Bronchial epithelial cell (primary cell): ENCODE measurements around the gene TNS2. TPM values are rescaled to one million over a fixed set of nuclear protein-coding genes. Genes with fewer than 3 reads are reported as not detected.

Source experiments
- DNase-seq: peaks from one replicate; pipeline ENCODE4 v3.0.0-alpha.2; 2010; ENCODE audit warnings: low read depth
- FAIRE-seq: peaks from 2 replicates; lab custom pipeline; 2011; peaks lifted over from hg19 to GRCh38; lab: Jason Lieb, UNC
- H3K27me3 ChIP-seq: 2 replicates; pipeline ENCODE4 v1.5.1; 2011; ENCODE audit warnings: low read length; ENCODE audit not compliant: control insufficient read depth, insufficient read depth
- H3K36me3 ChIP-seq: 2 replicates; pipeline ENCODE4 v1.5.1; 2011; ENCODE audit warnings: low read length; ENCODE audit not compliant: control insufficient read depth, insufficient read depth
- H3K4me3 ChIP-seq: 2 replicates; pipeline ENCODE4 v1.5.1; 2011; ENCODE audit warnings: mild to moderate bottlenecking, low read depth, low read length, control low read depth
- total RNA-seq: library from RNA; depleted of rRNA; stranded (reverse); fragments of >200 nt; gene quantifications from 2 replicates; pipeline ENCODE4 v1.2.1, GENCODE V29; 2014
- TF ChIP-seq, protein P1 (sequence below): IDR thresholded peaks from 2 replicates; pipeline ENCODE4 v1.5.1; 2011; ENCODE audit warnings: mild to moderate bottlenecking, moderate library complexity, low read length, control low read depth, inconsistent platforms; ENCODE audit not compliant: insufficient read depth, severe bottlenecking

Gene TNS2
- total RNA-seq, 1 donor from 2014 or later = 1.3 TPM

DNA sequence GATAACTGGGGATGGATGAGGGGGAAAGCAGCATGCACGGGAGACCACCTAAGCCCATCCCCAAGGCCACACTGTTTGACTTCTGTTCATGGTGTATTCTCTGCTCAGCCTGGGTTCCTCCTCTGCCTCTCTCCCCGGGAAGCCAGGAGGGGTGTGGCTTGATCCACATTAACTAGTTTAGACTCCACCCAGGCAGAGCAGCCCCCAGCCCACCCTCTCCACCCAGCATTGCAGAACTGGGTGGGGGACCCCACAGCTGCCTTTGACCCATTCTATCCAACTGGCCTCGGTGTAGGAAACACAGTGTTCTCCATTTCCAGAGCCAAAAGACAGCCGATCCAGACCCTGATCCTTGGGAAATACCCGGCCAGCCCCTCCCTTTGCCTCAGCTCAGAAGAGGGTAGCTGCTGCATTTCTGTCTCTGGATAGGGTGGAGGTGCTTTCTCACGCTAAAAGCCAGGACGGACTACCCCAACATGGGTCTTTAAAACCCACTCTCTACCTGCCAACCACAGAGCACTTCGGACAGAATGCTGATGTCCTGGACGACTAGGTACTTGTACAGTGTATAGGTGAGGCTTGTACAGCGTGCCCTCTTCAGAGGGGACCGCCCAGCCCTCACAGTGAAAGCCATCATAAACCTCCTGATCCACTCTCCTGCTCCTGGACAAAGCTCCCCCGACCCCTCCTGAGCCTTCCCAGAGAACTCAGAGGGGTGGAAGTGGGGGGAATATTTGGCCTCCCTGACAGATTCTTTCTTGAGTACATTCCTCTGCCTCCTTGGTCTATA lies 20.0 kb downstream of the TNS2 start:
- no peaks in the 10 kb centered on the region for H3K27me3 ChIP-seq
- H3K4me3 ChIP-seq = no peak overlapping the region
- FAIRE-seq (no peak), DNase-seq (no peak)
- H3K36me3 ChIP-seq = peaks cover 29% of the 10 kb centered on the region
- TF ChIP-seq, protein P1, sequence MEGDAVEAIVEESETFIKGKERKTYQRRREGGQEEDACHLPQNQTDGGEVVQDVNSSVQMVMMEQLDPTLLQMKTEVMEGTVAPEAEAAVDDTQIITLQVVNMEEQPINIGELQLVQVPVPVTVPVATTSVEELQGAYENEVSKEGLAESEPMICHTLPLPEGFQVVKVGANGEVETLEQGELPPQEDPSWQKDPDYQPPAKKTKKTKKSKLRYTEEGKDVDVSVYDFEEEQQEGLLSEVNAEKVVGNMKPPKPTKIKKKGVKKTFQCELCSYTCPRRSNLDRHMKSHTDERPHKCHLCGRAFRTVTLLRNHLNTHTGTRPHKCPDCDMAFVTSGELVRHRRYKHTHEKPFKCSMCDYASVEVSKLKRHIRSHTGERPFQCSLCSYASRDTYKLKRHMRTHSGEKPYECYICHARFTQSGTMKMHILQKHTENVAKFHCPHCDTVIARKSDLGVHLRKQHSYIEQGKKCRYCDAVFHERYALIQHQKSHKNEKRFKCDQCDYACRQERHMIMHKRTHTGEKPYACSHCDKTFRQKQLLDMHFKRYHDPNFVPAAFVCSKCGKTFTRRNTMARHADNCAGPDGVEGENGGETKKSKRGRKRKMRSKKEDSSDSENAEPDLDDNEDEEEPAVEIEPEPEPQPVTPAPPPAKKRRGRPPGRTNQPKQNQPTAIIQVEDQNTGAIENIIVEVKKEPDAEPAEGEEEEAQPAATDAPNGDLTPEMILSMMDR = no peak

GRCh38 chr12:53070877-53071492 lies 21.1 kb downstream of the TNS2 start:
- Histone ChIP-seq H3K36me3 (peaks cover 22% of the 10 kb centered on the region), H3K4me3 (no peak overlapping the region), H3K27me3 (no peaks in the 10 kb centered on the region)
- peak; percentile 36 for FAIRE-seq
- no peak for DNase-seq
- TF ChIP-seq, protein P1 = no peak

DNA sequence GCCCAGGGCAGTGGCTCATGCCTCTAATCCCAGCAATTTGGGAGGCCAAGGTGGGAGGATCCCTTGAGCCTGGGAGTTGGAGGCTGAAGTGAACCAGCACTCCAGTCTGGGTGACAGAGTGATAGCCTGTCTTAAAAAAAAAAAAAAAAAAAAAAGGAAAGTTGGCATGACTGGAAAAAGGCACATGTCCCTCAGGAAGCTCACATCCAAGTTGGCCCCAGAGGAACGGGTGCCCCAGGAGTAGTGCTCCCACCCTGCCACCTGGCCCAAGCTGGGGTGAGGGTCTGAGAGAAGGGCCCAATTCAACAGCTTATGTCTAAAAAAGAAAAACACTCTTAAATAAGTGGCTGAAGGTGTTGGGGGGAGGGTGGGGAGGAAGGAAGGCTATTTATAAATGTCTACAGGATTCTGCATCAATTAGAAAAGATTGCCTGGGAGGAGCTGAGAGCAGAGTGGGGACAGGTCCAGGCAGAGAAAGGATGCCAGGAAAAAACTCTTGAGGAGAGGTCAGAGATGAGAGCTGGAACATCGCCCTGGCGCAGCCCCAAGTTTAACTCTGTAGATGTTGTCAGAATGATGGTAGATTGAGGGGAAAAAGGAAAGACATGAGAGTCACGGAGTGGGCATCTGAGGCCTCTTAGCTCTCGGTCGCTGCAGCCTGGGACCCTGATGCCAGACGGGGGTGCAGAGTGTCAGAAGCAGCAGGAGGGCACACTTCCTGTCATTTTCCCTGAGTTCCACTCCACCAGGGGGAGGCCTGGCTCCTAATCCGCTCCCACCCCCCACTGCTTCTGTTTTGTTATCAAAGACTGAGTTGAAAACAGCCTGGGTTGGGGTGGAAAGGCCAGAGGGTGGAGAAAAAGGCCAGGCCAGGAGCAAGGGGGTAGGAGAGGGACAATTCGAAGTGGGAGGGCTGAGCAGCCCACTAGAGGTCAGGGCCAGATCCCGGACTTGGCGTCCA lies 22.0 kb downstream of the TNS2 start:
- Histone ChIP-seq H3K27me3 (no peaks in the 10 kb centered on the region), H3K4me3 (no peak overlapping the region), H3K36me3 (peaks cover 25% of the 10 kb centered on the region)
- DNase-seq (no peak), FAIRE-seq (no peak)
- TF ChIP-seq, protein P1 = peak; percentile 14

DNA sequence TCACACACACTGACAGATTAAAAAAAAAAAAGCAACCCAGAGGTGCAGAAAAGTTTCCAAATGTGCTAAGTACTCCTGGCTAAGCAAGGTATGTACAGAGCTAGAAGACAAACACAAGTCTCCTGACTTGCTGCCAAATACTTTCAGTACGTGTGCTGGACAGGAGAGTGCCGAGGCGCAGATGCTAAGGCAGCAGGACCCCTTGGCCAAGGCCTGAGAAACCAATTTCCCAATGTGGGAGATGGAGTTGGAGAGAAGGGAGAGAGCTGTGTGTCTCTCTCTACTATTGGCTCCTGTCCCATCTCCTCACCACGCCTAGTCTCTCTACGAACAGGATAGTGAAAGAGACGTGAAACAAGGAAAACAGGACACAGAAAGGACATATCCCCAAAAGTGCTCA lies 24.0 kb downstream of the TNS2 start:
- no peak overlapping the region for H3K4me3 ChIP-seq
- H3K36me3 ChIP-seq = peaks cover 23% of the 10 kb centered on the region
- no peaks in the 10 kb centered on the region for H3K27me3 ChIP-seq
- DNase-seq (no peak), FAIRE-seq (peak; percentile 87)
- TF ChIP-seq, protein P1 = no peak

GRCh38 chr12:53074283-53074998 lies 24.6 kb downstream of the TNS2 start:
- FAIRE-seq (no peak), DNase-seq (no peak)
- TF ChIP-seq, protein P1 = no peak
- H3K36me3 ChIP-seq = peaks cover 23% of the 10 kb centered on the region
- no peaks in the 10 kb centered on the region for H3K27me3 ChIP-seq
- no peak overlapping the region for H3K4me3 ChIP-seq
